B cell (primary cell): ENCODE data around the gene UNC5B.

Source experiments
- CTCF ChIP-seq: fragments of 200-600 bp; IDR thresholded peaks from one replicate; pipeline ENCODE4 v1.8.0; 2022; ENCODE audit warnings: antibody characterized with exemption, mild to moderate bottlenecking
- EZH2 ChIP-seq: IDR thresholded peaks from 2 replicates; pipeline ENCODE4 v1.6.1; 2012; ENCODE audit warnings: borderline replicate concordance, low read depth, mild to moderate bottlenecking, moderate library complexity, low read length; ENCODE audit not compliant: insufficient read depth, poor library complexity, severe bottlenecking

GRCh38 chr10:71222601-71223346, 10.4 kb downstream of the UNC5B start:
- TF ChIP-seq CTCF = no peak
- no peak for TF ChIP-seq EZH2
